GM18951 (cell line): Measurements from ENCODE around the gene CCT7.
"Not testable (repeated sequence)": the region's sequence is repeated elsewhere in the genome, so short reads cannot be mapped to it uniquely, and the experiment has no call there.

Experiments used
- POLR2A ChIP-seq: IDR thresholded peaks from 4 replicates; pipeline ENCODE4 v1.6.1; 2011; ENCODE audit warnings: mild to moderate bottlenecking; ENCODE audit not compliant: insufficient read length, insufficient read depth; ENCODE audit errors: extremely low read depth
- in situ Hi-C: fragments of 300-500 bp; cut with MboI; formaldehyde crosslinking; loops from one replicate; pipeline ENCODE4 v1.12.0; 2022; ENCODE audit warnings: low sequenced_read_pairs, mixed read lengths, inconsistent platforms; ENCODE audit not compliant: unreplicated experiment

The CCT7 gene

DNA sequence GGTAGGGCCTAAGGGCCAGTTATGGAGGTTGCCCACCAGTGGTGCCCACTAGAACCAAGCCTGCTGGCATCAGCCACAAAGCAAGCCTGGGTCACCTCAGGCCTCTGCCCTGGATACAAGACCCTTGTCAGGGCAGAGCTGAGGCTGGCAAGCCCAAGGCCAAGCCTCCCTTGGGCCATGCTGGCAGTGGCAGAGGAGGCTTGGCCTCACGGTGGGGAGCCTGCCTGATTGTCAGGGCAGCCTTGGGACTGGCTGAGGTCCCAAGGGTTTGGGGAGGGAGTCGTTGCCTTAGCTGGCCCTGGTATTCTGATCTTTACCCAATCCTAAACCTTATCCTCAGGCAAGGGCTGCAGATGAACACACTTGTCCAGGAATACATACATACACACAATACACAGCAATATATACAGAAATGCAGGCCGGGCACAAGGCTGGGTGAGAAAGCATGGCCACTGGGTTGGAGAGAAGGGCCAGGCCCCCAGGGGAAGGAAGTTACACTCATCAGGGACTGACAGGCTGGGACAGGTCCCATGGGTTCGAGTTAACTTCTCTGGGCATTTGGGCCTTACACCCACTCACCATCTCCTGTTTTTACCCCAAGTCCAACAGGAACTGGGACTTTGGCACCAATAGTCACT, 21.0 kb downstream of the CCT7 start:
- peak; percentile 37 for TF ChIP-seq POLR2A
- in situ Hi-C loops: no loop called here

- TF ChIP-seq POLR2A: no peak
- in situ Hi-C loops: no loop called here
These were observed 22.0 kb downstream of the CCT7 start for GRCh38 chr2:73255907-73256617.

DNA sequence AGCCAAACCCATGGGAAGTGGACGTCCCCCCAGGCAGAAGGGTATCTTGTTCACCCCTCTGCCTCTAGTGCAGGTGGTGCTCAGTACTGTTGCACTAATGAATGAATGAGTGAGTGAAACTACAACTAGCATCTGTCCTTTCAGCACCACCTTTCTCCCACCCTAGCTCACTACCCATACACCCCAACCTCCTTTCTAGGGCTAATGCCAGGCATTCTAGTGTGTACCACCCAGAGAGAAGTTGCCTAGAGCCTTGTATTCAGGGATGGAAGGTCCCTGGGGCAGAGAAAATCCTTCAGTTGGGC, 22.5 kb downstream of the CCT7 start:
- no peak for TF ChIP-seq POLR2A
- in situ Hi-C loops: no loop called here

DNA sequence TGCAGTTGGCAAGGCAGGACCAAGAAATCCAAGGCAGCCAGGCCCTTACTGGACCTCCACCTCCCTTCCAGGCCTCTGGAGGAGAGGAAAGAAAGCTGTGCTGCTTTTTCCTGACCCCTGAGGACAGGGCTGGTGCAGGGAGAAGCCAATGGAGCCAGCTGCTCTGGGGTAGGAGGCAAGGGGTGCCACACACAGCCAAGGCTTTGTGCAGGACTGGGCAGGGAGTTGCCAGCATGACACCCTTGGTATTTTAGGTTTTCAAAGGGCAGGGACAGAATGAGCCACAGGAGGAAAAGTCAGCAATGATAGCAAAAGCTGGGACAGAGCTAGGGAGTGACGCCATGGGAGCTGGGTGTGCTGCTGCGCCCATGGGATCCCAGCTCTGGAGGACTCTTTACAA, 22.9 kb downstream of the CCT7 start:
- in situ Hi-C loops: no loop called here
- TF ChIP-seq POLR2A: no peak

- no peak for TF ChIP-seq POLR2A
- in situ Hi-C loops: no loop called here
These were observed 23.5 kb downstream of the CCT7 start for GRCh38 chr2:73257425-73258125.

- TF ChIP-seq POLR2A: no peak
These were observed 24.2 kb downstream of the CCT7 start for GRCh38 chr2:73258186-73258912.

DNA sequence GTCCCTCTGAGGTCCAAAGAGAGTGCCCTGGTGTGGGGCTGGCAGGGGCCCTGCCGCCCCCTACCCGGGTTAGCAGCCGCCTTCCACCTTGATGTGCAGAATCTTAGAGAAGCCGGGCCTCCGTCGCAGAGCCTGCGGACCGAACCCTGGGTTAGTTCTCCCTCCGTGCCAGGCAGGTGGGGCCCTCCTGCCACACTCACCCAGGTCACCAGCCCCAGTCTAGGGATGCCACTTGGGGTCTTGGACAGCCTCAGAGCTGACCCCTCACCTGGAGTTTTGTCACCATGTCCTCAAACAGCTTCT, 24.8 kb downstream of the CCT7 start:
- in situ Hi-C loops: no loop called here
- TF ChIP-seq POLR2A: no peak

More at GRCh38 chr2:73258186-73258912, 24.2 kb downstream of the CCT7 start:
- in situ Hi-C loops: no loop called here

DNA sequence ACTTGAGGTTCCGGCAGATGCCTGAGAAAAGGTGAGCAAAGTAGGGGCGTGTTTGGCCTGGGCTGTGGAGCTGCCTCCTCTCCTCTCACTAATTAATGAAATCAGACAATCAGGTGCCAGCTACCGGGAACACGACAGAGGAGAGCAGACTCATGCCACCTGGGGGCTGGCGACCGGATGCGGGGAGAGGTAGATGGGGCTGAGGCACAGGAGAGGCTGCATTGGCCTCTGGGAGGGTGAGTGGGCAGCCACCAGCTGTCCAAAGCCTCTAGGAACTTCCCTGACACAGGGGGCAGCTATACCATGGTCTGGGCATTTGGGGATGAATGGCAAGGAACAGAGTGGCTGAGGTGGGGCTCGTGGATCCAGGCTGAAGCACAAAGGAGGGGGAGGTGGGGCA, 25.2 kb downstream of the CCT7 start:
- no peak for TF ChIP-seq POLR2A
- in situ Hi-C loops: no loop called here

- in situ Hi-C loops: no loop called here
- TF ChIP-seq POLR2A: no peak
These were observed 25.7 kb downstream of the CCT7 start for GRCh38 chr2:73259704-73260337.

DNA sequence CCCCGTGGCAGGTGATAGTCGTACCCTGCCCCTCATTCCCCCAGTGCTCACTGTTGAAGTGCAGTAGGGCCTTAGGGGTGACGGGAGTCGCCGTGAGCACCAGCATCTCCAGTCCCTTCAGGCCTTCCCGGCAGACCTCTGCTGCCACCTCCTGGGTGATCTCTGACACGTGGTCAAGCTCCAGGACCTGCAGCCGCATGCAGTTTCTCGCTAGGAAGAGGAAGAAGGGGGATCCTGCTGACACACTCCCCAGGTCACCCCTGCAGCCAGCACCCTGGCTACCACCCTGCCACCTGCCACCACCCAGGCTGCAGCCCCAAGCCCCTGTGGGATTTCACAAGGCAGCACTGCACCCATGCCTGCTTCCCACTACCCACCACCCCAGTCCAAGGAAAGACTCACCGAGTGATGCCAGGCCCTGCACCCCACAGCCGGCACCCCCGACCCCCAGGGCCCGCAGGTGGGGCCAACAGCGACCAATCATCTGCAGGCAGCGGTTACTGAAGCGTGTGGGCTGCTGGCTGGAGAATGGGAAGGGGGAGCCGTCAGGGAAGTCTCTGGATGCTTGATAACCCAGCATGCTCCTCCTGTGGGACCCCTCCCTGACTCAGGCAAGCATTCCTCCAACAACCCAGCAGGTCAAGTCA, 26.4 kb downstream of the CCT7 start:
- in situ Hi-C loops: no loop called here
- no peak for TF ChIP-seq POLR2A

DNA sequence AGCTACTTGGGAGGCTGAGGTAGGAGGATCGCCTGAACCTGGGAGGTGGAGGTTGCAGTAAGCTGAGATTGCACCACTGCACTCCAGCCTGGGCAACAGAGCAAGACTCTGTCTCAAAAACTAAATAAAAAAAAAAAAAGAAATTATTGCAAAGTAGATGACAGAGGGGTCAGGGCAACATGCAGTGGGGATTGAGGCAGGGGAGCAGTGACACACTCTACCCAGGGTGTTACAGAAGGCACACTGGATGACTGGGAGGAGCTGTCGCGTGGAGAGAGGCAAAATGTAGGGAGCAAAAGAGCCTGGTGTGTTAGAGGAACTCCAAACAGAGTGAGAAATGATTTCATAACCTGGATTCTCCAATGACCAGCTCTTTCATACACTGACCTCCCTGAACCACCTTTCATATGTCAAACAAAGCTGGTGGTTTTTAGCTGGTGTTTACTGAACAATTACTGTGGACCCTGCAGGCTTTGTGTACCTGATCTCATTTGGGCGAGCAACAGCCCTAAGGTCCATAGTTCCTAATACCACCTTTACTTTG, 28.1 kb downstream of the CCT7 start:
- in situ Hi-C loops: no loop called here
- TF ChIP-seq POLR2A: no peak

DNA sequence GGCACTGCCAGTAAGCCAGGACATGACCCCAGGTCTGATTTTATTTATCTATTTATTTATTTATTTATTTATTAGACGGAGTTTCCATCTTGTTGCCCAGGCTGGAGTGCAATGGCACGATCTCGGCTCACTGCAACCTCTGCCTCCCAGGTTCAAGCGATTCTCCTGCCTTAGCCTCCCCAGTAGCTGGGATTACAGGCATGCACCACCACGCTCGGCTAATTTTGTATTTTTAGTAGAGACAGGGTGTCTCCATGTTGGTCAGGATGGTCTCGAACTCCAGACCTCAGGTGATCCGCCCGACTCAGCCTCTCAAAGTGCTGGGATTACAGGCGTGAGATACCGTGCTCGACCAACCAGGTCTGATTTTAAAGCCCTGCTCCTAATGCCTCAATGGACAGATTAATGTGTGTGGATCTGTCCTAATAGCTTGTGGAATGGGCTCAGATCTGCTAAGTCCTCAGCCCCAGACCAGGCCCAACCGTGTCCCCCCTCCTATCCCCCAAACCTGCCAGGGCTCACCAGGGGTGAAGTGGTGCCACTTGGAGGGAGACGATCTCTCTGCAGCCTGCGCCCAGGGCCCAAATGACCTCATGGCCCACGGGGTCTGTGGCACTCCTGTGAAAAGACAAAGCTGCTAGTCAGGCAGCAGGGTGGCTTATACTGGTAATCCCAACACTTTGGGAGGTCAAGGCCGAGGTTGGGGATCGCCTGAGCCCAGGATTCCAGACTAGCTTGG, 28.8 kb downstream of the CCT7 start:
- in situ Hi-C loops: not testable (repeated sequence)
